Measurements from ENCODE around the gene C14orf119.

Gene C14orf119

DNA sequence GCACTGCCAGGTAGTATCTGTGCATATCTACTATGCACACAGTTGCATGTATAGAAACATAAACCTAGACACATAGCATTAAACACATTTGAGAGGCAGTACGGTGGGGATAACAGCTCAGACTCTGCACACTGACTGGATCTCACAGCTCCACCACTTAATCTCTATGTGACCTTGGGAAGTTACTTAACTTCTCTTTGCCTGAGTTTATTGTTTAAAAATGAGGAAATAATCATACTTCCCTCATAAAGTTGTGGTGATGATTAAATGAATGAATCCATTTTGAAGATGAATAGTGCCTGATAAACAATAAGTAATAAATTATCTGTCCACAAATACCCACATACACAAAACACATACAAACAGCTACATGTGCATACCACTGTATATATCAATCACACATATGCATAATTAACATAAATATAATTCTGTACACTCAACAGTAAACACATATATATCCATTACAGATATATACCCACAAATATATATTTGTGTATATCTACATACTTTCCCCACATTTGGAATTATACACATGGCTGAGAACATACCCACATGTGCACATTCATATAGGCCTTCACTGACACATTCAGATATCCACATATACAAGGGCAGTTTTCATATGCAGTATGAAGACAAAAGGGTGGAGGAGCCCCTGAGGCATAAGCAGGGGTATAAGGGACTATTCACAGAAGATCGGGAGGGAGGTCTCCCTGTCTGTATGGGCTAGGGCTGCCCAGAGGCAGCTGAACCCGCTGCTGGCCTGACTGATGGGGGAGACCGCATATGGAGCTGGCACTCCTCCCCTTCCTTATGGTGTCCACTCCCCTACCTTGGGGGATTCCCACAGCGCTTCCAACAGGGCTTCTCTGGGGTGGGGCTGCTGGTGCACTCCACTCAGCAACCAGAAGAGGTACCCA, 43.9 kb upstream of the C14orf119 start:
- Histone ChIP-seq H3K27me3 (ENCODE audit: insufficient read depth, poor library complexity, severe bottlenecking) (no peaks in the 10 kb centered on the region), H3K9me3 (ENCODE audit: severe bottlenecking) (no peaks in the 10 kb centered on the region), H3K4me3 (ENCODE audit: severe bottlenecking) (no peak overlapping the region), H3K4me1 (ENCODE audit: insufficient read depth, poor library complexity, severe bottlenecking) (no peaks in the 10 kb centered on the region), H3K36me3 (ENCODE audit: low read depth) (no peaks in the 10 kb centered on the region), H3K27ac (ENCODE audit: poor library complexity, severe bottlenecking) (no peak overlapping the region)
- DNase-seq (ENCODE audit: low spot score): no peak
- no peak for ATAC-seq (ENCODE audit: low read depth)
- TF ChIP-seq, protein P1, sequence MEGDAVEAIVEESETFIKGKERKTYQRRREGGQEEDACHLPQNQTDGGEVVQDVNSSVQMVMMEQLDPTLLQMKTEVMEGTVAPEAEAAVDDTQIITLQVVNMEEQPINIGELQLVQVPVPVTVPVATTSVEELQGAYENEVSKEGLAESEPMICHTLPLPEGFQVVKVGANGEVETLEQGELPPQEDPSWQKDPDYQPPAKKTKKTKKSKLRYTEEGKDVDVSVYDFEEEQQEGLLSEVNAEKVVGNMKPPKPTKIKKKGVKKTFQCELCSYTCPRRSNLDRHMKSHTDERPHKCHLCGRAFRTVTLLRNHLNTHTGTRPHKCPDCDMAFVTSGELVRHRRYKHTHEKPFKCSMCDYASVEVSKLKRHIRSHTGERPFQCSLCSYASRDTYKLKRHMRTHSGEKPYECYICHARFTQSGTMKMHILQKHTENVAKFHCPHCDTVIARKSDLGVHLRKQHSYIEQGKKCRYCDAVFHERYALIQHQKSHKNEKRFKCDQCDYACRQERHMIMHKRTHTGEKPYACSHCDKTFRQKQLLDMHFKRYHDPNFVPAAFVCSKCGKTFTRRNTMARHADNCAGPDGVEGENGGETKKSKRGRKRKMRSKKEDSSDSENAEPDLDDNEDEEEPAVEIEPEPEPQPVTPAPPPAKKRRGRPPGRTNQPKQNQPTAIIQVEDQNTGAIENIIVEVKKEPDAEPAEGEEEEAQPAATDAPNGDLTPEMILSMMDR (IDR thresholded peaks at IDR 0.05; ENCODE audit: poor library complexity, severe bottlenecking): no peak

DNA sequence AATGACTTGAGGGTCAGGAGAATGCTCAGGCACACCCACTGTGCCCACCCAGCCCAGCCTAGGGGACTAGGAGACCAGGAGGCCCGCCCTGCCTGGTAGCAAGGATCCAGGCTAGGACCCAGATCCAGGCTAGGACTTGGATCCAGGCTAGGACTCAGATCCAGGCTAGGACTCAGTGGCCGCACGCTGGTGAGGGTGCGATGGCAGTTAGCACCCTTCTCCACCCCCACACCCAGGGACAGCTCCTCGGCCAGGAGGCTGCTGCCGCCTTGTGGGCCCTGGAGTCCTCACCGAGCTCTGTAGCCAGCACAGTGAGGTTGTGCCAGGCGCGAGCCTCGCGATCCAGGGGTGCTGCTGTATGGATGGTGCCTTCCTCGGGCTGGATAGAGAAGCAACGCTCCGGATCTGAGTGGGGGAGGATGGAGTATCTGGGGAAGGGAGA, 43.1 kb upstream of the C14orf119 start:
- TF ChIP-seq, protein P1 (IDR thresholded peaks at IDR 0.05; ENCODE audit: poor library complexity, severe bottlenecking): peak; percentile 15
- ATAC-seq (ENCODE audit: low read depth): no peak

DNA sequence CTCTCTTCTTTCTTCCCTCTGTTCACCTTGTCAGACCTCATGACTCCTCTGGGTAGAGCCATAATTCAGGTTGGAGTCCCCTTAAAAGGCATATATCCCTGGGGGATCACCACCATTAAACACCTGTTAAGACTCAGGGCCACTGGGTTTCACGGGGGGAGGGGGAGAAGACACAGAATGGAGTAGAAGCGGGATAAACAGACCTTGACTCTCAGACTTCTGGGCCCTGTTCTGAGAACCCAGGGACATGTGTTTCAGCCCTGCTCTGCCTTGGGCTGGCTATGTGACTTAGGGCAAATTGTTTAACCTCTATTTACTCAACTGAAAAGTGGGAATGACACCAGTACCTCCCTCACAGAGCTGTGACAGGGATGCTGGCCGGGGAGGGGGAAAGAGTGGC, 42.6 kb upstream of the C14orf119 start:
- H3K27me3 ChIP-seq (ENCODE audit: insufficient read depth, poor library complexity, severe bottlenecking): no peaks in the 10 kb centered on the region
- H3K36me3 ChIP-seq (ENCODE audit: low read depth): no peaks in the 10 kb centered on the region
- H3K4me1 ChIP-seq (ENCODE audit: insufficient read depth, poor library complexity, severe bottlenecking): no peaks in the 10 kb centered on the region
- no peak overlapping the region for H3K27ac ChIP-seq (ENCODE audit: poor library complexity, severe bottlenecking)
- ATAC-seq (ENCODE audit: low read depth) (no peak), DNase-seq (ENCODE audit: low spot score) (no peak)
- H3K4me3 ChIP-seq (ENCODE audit: severe bottlenecking): no peak overlapping the region
- TF ChIP-seq, protein P1 (IDR thresholded peaks at IDR 0.05; ENCODE audit: poor library complexity, severe bottlenecking): no peak
- no peaks in the 10 kb centered on the region for H3K9me3 ChIP-seq (ENCODE audit: severe bottlenecking)

More for the DNA sequence above, 43.1 kb upstream of the C14orf119 start:
- no peaks in the 10 kb centered on the region for H3K9me3 ChIP-seq (ENCODE audit: severe bottlenecking)
- H3K27me3 ChIP-seq (ENCODE audit: insufficient read depth, poor library complexity, severe bottlenecking): no peaks in the 10 kb centered on the region
- peak; percentile 66 for DNase-seq (ENCODE audit: low spot score)
- H3K36me3 ChIP-seq (ENCODE audit: low read depth): no peaks in the 10 kb centered on the region
- no peak overlapping the region for H3K4me3 ChIP-seq (ENCODE audit: severe bottlenecking)
- H3K27ac ChIP-seq (ENCODE audit: poor library complexity, severe bottlenecking): no peak overlapping the region
- H3K4me1 ChIP-seq (ENCODE audit: insufficient read depth, poor library complexity, severe bottlenecking): no peaks in the 10 kb centered on the region

DNA sequence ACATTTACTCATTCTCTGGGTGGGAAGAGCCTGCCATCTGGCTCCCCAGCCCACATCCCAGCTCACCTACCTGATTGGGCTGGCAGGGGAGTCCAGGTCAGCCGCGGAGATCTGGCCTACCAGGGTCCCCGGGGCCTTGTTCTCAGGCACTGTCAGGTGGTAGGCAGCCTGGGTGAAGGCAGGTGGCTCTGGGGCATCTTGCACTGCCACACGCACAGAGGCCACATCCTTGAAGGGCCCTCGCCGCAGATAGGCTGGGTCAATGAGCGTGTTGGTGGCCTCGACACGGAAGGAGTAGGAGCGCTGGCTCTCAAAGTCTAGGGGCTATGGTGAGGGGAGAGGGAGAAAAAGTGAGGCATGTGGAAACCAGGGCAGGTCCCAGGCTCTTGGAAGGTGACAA, 41.9 kb upstream of the C14orf119 start:
- no peaks in the 10 kb centered on the region for H3K9me3 ChIP-seq (ENCODE audit: severe bottlenecking)
- no peak overlapping the region for H3K27ac ChIP-seq (ENCODE audit: poor library complexity, severe bottlenecking)
- no peaks in the 10 kb centered on the region for H3K27me3 ChIP-seq (ENCODE audit: insufficient read depth, poor library complexity, severe bottlenecking)
- TF ChIP-seq, protein P1 (IDR thresholded peaks at IDR 0.05; ENCODE audit: poor library complexity, severe bottlenecking): no peak
- H3K4me3 ChIP-seq (ENCODE audit: severe bottlenecking): no peak overlapping the region
- no peaks in the 10 kb centered on the region for H3K4me1 ChIP-seq (ENCODE audit: insufficient read depth, poor library complexity, severe bottlenecking)
- no peak for ATAC-seq (ENCODE audit: low read depth)
- DNase-seq (ENCODE audit: low spot score): peak; percentile 60
- peaks cover 3% of the 10 kb centered on the region for H3K36me3 ChIP-seq (ENCODE audit: low read depth)
